Fibroblast of lung (primary cell): ENCODE results near the gene DHX36.

Experiments
- EZH2 ChIP-seq: IDR thresholded peaks from 2 replicates; pipeline ENCODE4 v1.5.1; 2012; ENCODE audit warnings: low read length, control low read depth, mild to moderate bottlenecking; ENCODE audit errors: missing control alignments
- TF ChIP-seq, protein P1 (sequence below), 2 donors: IDR thresholded peaks in 1 of 2; conservative IDR thresholded peaks in 1 of 2; 1 replicate in 1 of 2; 2 replicates in 1 of 2; pipeline ENCODE4 v1.5.1; 2011 to 2012; ENCODE audit warnings: low read length in 2 of 2, control low read depth in 1 of 2, inconsistent platforms in 1 of 2, low read depth in 1 of 2, mild to moderate bottlenecking in 1 of 2

DNA sequence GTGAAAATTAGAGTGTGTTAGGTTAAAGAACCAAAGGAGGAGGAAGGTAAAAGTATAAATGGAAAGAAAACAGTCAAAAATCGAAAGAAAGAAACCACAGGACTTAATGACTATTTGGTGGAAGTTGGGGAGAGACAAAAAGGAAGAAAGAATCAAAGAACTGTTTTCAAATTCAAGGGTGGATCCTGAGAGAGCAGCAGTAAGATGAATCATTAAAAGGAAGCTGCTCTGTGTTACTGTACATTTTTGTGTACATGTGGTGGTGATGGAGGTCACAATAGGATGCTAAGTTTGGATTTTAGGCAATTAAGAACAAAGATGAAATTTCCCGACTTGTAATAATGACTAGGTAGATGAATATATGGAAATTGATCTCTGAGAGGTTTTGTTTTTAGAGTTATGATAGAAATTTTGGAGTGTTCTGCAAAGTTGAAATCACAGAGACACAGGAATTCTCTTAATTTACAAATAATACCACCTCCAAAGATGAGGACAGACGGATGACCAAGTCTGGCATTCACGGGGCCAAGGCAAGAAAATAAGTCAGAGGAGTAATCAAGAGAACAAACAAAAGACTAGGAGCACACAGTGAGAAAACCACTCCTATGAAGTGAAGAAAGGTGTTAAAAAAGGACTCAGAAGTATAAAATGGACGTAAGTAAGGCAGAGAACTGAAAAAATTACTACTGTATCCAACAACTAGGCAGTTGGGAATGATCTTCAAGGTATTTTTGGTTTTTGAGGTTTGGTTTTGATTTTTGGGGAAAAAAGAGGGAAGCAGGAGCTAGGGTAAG lies 7.1 kb downstream of the DHX36 start:
- TF ChIP-seq, protein P1, sequence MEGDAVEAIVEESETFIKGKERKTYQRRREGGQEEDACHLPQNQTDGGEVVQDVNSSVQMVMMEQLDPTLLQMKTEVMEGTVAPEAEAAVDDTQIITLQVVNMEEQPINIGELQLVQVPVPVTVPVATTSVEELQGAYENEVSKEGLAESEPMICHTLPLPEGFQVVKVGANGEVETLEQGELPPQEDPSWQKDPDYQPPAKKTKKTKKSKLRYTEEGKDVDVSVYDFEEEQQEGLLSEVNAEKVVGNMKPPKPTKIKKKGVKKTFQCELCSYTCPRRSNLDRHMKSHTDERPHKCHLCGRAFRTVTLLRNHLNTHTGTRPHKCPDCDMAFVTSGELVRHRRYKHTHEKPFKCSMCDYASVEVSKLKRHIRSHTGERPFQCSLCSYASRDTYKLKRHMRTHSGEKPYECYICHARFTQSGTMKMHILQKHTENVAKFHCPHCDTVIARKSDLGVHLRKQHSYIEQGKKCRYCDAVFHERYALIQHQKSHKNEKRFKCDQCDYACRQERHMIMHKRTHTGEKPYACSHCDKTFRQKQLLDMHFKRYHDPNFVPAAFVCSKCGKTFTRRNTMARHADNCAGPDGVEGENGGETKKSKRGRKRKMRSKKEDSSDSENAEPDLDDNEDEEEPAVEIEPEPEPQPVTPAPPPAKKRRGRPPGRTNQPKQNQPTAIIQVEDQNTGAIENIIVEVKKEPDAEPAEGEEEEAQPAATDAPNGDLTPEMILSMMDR (conservative IDR thresholded peaks at IDR 0.05 in 1 of 2, IDR thresholded peaks at IDR 0.05 in 1 of 2; ENCODE audit: low read depth in 1 of 2, low read length in 2 of 2), result no peak
- TF ChIP-seq EZH2, result no peak
